DOHH2 (cell line): ENCODE results near the gene SPOP.
"Not testable (repeated sequence)": the region's sequence is repeated elsewhere in the genome, so short reads cannot be mapped to it uniquely, and the experiment has no call there.

Experiments
- H3F3A ChIP-seq: fragments of 200-600 bp; sonication (generic), shearing (Covaris generic); 2 replicates; pipeline ENCODE4 v1.6.0; 2016; ENCODE audit warnings: antibody characterized with exemption, mild to moderate bottlenecking; ENCODE audit not compliant: control insufficient read depth, insufficient read depth
- H3K27ac ChIP-seq: fragments of 200-600 bp; sonication (generic); 2 replicates; pipeline ENCODE4 v1.5.1; 2014; ENCODE audit warnings: low read depth, mild to moderate bottlenecking, low read length, moderate library complexity
- H3K27me3 ChIP-seq: fragments of 200-600 bp; sonication (generic); 2 replicates; pipeline ENCODE4 v1.6.1; 2014; ENCODE audit warnings: mild to moderate bottlenecking, low read length, mixed read lengths; ENCODE audit not compliant: control insufficient read depth
- H3K36me3 ChIP-seq: fragments of 200-600 bp; sonication (generic); 2 replicates; pipeline ENCODE4 v1.6.1; 2014; ENCODE audit warnings: mild to moderate bottlenecking, low read length, moderate library complexity, mixed read lengths; ENCODE audit not compliant: control insufficient read depth
- H3K4me1 ChIP-seq: fragments of 200-600 bp; sonication (generic); 2 replicates; pipeline ENCODE4 v1.6.1; 2014; ENCODE audit warnings: mild to moderate bottlenecking, low read length, mixed read lengths; ENCODE audit not compliant: control insufficient read depth
- H3K4me2 ChIP-seq: fragments of 200-600 bp; sonication (generic); 2 replicates; pipeline ENCODE4 v1.6.0; 2014; ENCODE audit warnings: mild to moderate bottlenecking, low read length, moderate library complexity
- H3K4me3 ChIP-seq: fragments of 200-600 bp; sonication (generic); 2 replicates; pipeline ENCODE4 v1.5.1; 2014; ENCODE audit warnings: mild to moderate bottlenecking, low read length, mixed read lengths
- H3K79me2 ChIP-seq: fragments of 200-600 bp; sonication (generic); 2 replicates; pipeline ENCODE4 v1.6.1; 2014; ENCODE audit warnings: mild to moderate bottlenecking, low read length, mixed read lengths; ENCODE audit not compliant: control insufficient read depth
- H3K9me2 ChIP-seq: fragments of 200-600 bp; sonication (generic); replicated peaks from 2 replicates; pipeline ENCODE4 v1.6.1; 2014; ENCODE audit warnings: mild to moderate bottlenecking, low read length, mixed read lengths; ENCODE audit not compliant: control insufficient read depth
- H3K9me3 ChIP-seq: fragments of 200-600 bp; sonication (generic); 2 replicates; pipeline ENCODE4 v1.6.1; 2014; ENCODE audit warnings: antibody characterized with exemption, low read length, mixed read lengths; ENCODE audit not compliant: control insufficient read depth, insufficient read depth
- H4K20me1 ChIP-seq: fragments of 200-600 bp; sonication (generic); 2 replicates; pipeline ENCODE4 v1.6.0; 2014; ENCODE audit warnings: low read depth, mild to moderate bottlenecking, antibody characterized with exemption, low read length, moderate library complexity; ENCODE audit not compliant: control insufficient read depth, insufficient read depth
- CTCF ChIP-seq: fragments of 200-600 bp; sonication (generic); IDR thresholded peaks from one replicate; pipeline ENCODE4 v1.5.1; 2014; ENCODE audit warnings: antibody characterized with exemption, mild to moderate bottlenecking, low read depth, low read length; ENCODE audit not compliant: poor library complexity, severe bottlenecking
- EZH2phosphoT487 ChIP-seq: fragments of 200-600 bp; sonication (generic); IDR thresholded peaks from 2 replicates; pipeline ENCODE4 v1.6.1; 2017; ENCODE audit warnings: borderline replicate concordance, mild to moderate bottlenecking, antibody characterized with exemption, low read length, moderate library complexity, mixed read lengths

SPOP gene

DNA sequence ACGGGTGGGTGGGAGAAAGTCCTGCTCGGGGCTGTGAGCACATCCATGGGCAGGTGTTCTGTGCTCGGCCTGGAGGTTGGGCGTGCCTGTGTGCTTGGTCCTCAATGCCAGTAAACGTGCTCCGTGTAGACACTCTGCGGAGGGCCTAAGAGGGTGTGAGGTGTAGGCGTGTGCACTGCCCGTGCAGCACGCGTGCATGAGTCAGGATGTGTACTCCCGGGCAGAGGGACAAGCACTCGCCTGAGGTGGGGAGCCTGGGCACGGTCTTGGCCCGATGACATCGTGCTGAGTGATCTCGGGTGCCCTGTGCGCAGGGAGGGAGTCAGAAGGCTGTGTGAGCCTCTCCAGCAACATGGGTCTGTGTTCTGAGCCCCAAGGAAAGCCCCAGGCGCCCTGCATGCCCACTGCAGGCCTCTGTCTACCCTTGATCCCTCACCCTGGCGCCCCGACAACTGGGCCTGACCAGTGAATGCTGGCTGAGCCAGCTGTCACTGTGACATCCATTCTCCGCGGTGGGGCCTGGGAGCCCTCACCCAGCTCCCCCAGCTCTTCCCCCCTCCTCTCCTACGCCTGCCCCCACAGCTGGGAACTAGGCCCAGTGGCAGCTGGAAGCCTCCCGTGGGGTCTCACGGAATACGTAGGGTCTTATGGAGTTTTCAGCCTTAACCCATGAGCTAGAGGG is 125.7 kb downstream of the SPOP start:
- H3K9me3 ChIP-seq: no peaks in the 10 kb centered on the region
- no peaks in the 10 kb centered on the region for H3K36me3 ChIP-seq
- H3K4me1 ChIP-seq: peaks cover 10% of the 10 kb centered on the region
- H3K9me2 ChIP-seq: no peaks in the 10 kb centered on the region
- H3F3A ChIP-seq: 0 out of 2 replicates have a peak, but pooled peaks cover 2% of the 10 kb centered on the region
- H3K79me2 ChIP-seq: no peaks in the 10 kb centered on the region
- H3K27me3 ChIP-seq: no peaks in the 10 kb centered on the region
- no peak overlapping the region for H3K4me3 ChIP-seq
- TF ChIP-seq EZH2phosphoT487 (no peak), CTCF (no peak)
- no peak overlapping the region for H3K4me2 ChIP-seq
- no peaks in the 10 kb centered on the region for H4K20me1 ChIP-seq
- H3K27ac ChIP-seq: no peak overlapping the region

DNA sequence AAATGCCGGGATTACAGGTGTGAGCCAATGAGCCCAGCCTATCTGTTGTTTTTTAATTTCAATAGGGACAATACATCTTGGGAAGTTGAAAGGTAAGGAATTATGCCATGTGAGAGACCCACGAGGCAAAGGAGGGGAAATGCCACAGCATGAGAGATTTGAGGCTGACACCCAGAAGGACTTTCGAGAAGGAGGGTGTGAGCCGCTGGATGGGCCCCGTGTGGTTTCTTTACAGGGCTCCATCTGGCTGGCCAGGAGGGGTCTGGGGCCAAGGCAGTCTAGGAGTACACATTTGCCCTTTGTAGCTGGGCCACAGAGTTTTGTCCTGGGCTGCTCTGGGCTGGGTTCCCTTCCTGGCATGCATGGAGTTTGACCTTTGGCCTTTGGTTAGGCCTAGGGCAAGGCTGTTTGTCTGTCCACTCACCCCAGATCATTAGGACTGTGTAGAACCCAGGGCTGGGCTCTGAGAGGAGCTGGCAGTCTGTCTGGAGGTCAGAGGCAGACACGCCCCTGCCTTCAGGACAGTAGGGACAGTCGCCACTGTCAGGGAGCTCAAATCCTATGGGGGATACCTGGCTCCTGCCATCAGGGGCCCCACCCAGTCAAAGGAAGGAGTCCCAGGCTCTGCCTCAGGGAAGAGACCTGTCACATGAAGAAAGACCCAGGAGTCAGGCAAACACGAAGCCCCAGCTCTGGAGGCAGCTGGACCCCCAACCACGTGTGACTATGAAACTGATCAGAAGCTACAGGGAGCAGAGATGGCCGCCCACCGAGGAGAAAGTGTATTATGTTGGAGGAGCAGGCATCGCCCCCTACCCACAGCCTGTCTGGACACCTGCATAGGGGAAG is 126.5 kb downstream of the SPOP start:
- Histone ChIP-seq H3K27me3 (no peaks in the 10 kb centered on the region), H3K9me2 (no peaks in the 10 kb centered on the region), H3K9me3 (no peaks in the 10 kb centered on the region), H3K4me3 (no peak overlapping the region), H3K27ac (no peak overlapping the region), H3K36me3 (no peaks in the 10 kb centered on the region), H3F3A (no peaks in the 10 kb centered on the region), H3K4me2 (no peak overlapping the region), H3K79me2 (no peaks in the 10 kb centered on the region), H4K20me1 (no peaks in the 10 kb centered on the region), H3K4me1 (peaks cover 10% of the 10 kb centered on the region)
- TF ChIP-seq EZH2phosphoT487 (no peak), CTCF (no peak)

- not testable (repeated sequence) for H3K9me2 ChIP-seq, H3F3A ChIP-seq, H3K27ac ChIP-seq, H3K4me1 ChIP-seq, H3K9me3 ChIP-seq, H3K36me3 ChIP-seq, H4K20me1 ChIP-seq, H3K4me2 ChIP-seq, H3K4me3 ChIP-seq, H3K79me2 ChIP-seq, H3K27me3 ChIP-seq
Observed at GRCh38 chr17:49550764-49551163, 127.1 kb downstream of the SPOP start.
